K562 (cell line): ENCODE data around the gene HAPSTR1. TPM values are rescaled to one million over a fixed set of nuclear protein-coding genes. Genes with fewer than 3 reads are reported as not detected.

ENCODE experiments used
- BCLAF1 ChIP-seq, 2 experiments: fragments of 450-650 bp in 1 of 2; IDR thresholded peaks; 2 replicates each; pipeline ENCODE4 v1.6.1; 2011 to 2017; ENCODE audit warnings: low read depth in 2 of 2, antibody characterized with exemption in 1 of 2, borderline replicate concordance in 1 of 2, low read length in 1 of 2, mild to moderate bottlenecking in 1 of 2, mixed read lengths in 1 of 2; ENCODE audit not compliant: control insufficient read depth in 1 of 2
- CTCF ChIP-seq, 3 experiments: IDR thresholded peaks in 2 of 3; conservative IDR thresholded peaks in 1 of 3; 2 replicates each; pipeline ENCODE4 v1.5.1; 2011 to 2012; ENCODE audit warnings: low read length in 3 of 3, mild to moderate bottlenecking in 3 of 3, control low read depth in 2 of 3, improper control_type of control experiment in 1 of 3, inconsistent platforms in 1 of 3, low read depth in 1 of 3, mixed read lengths in 1 of 3, moderate library complexity in 1 of 3; ENCODE audit not compliant: insufficient read depth in 2 of 3
- ETV5 ChIP-seq: sonication (generic); formaldehyde crosslinking; IDR thresholded peaks from 2 replicates; pipeline ENCODE4 v1.4.0; 2020; ENCODE audit warnings: low read depth, mild to moderate bottlenecking, missing genetic modification reagents
- IRF9 ChIP-seq: fragments of 450-650 bp; IDR thresholded peaks from 2 replicates; pipeline ENCODE4 v1.6.1; 2016; ENCODE audit warnings: missing biosample characterization, missing genetic modification characterization
- MBD2 ChIP-seq: sonication (generic); IDR thresholded peaks from 2 replicates; pipeline ENCODE4 v1.6.1; 2016; ENCODE audit warnings: low read depth, borderline replicate concordance
- TAF1 ChIP-seq: IDR thresholded peaks from 2 replicates; pipeline ENCODE4 v1.6.1; 2011; ENCODE audit warnings: mild to moderate bottlenecking, low read length, moderate library complexity; ENCODE audit not compliant: insufficient read depth, control insufficient read depth, severe bottlenecking; ENCODE audit errors: extremely low read depth
- USF1 ChIP-seq: sonication (generic); formaldehyde crosslinking; IDR thresholded peaks from 2 replicates; pipeline ENCODE4 v1.9.0; 2022; ENCODE audit warnings: mild to moderate bottlenecking, missing genetic modification reagents
- ZBTB40 ChIP-seq, 2 experiments: fragments of 450-650 bp in 1 of 2; sonication (generic) in 1 of 2; formaldehyde crosslinking in 1 of 2; IDR thresholded peaks; 2 replicates each; pipeline versions ENCODE4 v1.7.1 to v1.9.0; 2016 to 2022; ENCODE audit warnings: inconsistent platforms in 1 of 2, mild to moderate bottlenecking in 1 of 2, missing genetic modification reagents in 1 of 2
- ZNF76 ChIP-seq: fragments of 250-450 bp; sonication (Bioruptor Pico); IDR thresholded peaks from 2 replicates; pipeline ENCODE4 v1.4.0; 2020; ENCODE audit warnings: mild to moderate bottlenecking, moderate library complexity, borderline replicate concordance
- polyA plus RNA-seq, 8 experiments: library from polyadenylated mRNA; depleted of rRNA in 4 of 8; stranded (reverse) in 5 of 8; unstranded in 3 of 8; fragments of >200 nt; fragmentation: Nextera tagmentation in 2 of 8; fragmentation: Illumina TruSeq in 1 of 8; extraction: Ambion mirVana in 2 of 8; extraction: Trizol in 1 of 8; gene quantifications; 2 replicates each; pipeline versions ENCODE4 v1.2.1 to v1.2.3, GENCODE V29; 2011 to 2014; ENCODE audit warnings: inconsistent platforms in 1 of 8, missing spikeins in 1 of 8
- total RNA-seq, 7 experiments: library from RNA; depleted of rRNA in 6 of 7; stranded (reverse); fragments of >200 nt in 6 of 7; fragmentation: Illumina TruSeq in 2 of 7; extraction: Trizol in 2 of 7; gene quantifications; 2 replicates each; pipeline versions ENCODE4 v1.2.1 to v1.2.3, GENCODE V29; 2011 to 2021; ENCODE audit warnings: low replicate concordance in 1 of 7

The HAPSTR1 gene
- total and polyA plus RNA-seq, 9 of the 15 experiments (the other 6 are each of a cell fraction or from before 2014, with no cell fraction given) = 10.8 to 67.9 (median 36.5) TPM

- TF ChIP-seq CTCF (IDR thresholded peaks at IDR 0.05 in 2 of 3, conservative IDR thresholded peaks at IDR 0.05 in 1 of 3; ENCODE audit: insufficient read depth in 2 of 3, low read depth in 1 of 3, low read length in 3 of 3) = no peak
- no peak for TF ChIP-seq IRF9 (tag)
- TF ChIP-seq BCLAF1 (IDR thresholded peaks at IDR 0.05; ENCODE audit: borderline replicate concordance in 1 of 2, control insufficient read depth in 1 of 2, low read depth in 2 of 2, low read length in 1 of 2) = no peak
- TF ChIP-seq ZBTB40 (IDR thresholded peaks at IDR 0.05) = no peak
- no peak for TF ChIP-seq ZBTB40 (CRISPR knock-in tag; IDR thresholded peaks at IDR 0.05)
- TF ChIP-seq TAF1 = no peak
- TF ChIP-seq ZNF76 (CRISPR knock-in tag) = no peak
- TF ChIP-seq MBD2 = peak; percentile 20; the same call in 1 of the 2 replicates
- peak; percentile 97 for TF ChIP-seq USF1
- no peak for TF ChIP-seq ETV5 (CRISPR knock-in tag)
Observed at GRCh38 chr16:9139965-9140364, 48.5 kb downstream of the HAPSTR1 start (continued).
